ENCODE data around the gene PPP1R13L.

- TF ChIP-seq CTCF (conservative IDR thresholded peaks at IDR 0.05 in 1 of 2, IDR thresholded peaks at IDR 0.05 in 1 of 2; ENCODE audit: low read depth in 1 of 2, low read length in 2 of 2) (no peak), EZH2 (IDR thresholded peaks at IDR 0.05; ENCODE audit: low read length, missing control alignments) (no peak)
Observed at GRCh38 chr19:45339629-45340028, 65.2 kb downstream of the PPP1R13L start.
